Activated CD8-positive, alpha-beta T cell treated with anti-CD3 and anti-CD28 coated beads for 36 hours (primary cell): ENCODE measurements around the gene RNF168. TPM values are rescaled to one million over a fixed set of nuclear protein-coding genes. Genes with fewer than 3 reads are reported as not detected.
"Not testable (repeated sequence)": the region's sequence is repeated elsewhere in the genome, so short reads cannot be mapped to it uniquely, and the experiment has no call there.

Experiments used
- ATAC-seq: fragments of 200-7000 bp; cut with Tn5 transposase; one replicate; pipeline ENCODE4 v1.10.0; 2021; ENCODE audit warnings: mild to moderate bottlenecking, moderate library complexity
- CTCF ChIA-PET: fragments of 350-600 bp; sonication (Branson Sonifier 250); formaldehyde crosslinking; loops from one replicate; lab custom pipeline; 2021; ENCODE audit warnings: antibody characterized with exemption; lab: Charles Lee
- POLR2A ChIA-PET: fragments of 350-600 bp; sonication (Branson Sonifier 250); formaldehyde crosslinking; loops from one replicate; lab custom pipeline; 2021; ENCODE audit warnings: antibody characterized with exemption; lab: Charles Lee
- DNase-seq: peaks from one replicate; pipeline ENCODE4 v3.0.0-alpha.2; 2020
- H3K27ac Mint-ChIP-seq: one replicate; pipeline ENCODE4 v1.8.0; 2021; ENCODE audit warnings: mild to moderate bottlenecking, mixed read lengths
- H3K27me3 Mint-ChIP-seq: one replicate; pipeline ENCODE4 v1.8.0; 2021; ENCODE audit warnings: mixed read lengths
- H3K36me3 Mint-ChIP-seq: one replicate; pipeline ENCODE4 v1.8.0; 2021; ENCODE audit warnings: low read depth, mixed read lengths
- H3K4me1 Mint-ChIP-seq: one replicate; pipeline ENCODE4 v1.8.0; 2021; ENCODE audit warnings: low read depth, mixed read lengths
- H3K4me3 Mint-ChIP-seq: one replicate; pipeline ENCODE4 v1.8.0; 2021; ENCODE audit warnings: mild to moderate bottlenecking, moderate library complexity, mixed read lengths
- H3K9me3 Mint-ChIP-seq: one replicate; pipeline ENCODE4 v1.8.0; 2021; ENCODE audit warnings: mixed read lengths
- intact Hi-C: fragments of 100-400 bp; cut with micrococcal nuclease; formaldehyde crosslinking; loops from one replicate; pipeline ENCODE4 v1.10.0; 2022
- total RNA-seq, 2 experiments: library from RNA; stranded (reverse); gene quantifications; one replicate each; pipeline ENCODE4 v1.2.3, GENCODE V29; 2021
- TF ChIP-seq, protein P1 (sequence below): fragments of 200-600 bp; IDR thresholded peaks from one replicate; pipeline ENCODE4 v1.8.0; 2022; ENCODE audit warnings: antibody characterized with exemption, mild to moderate bottlenecking

RNF168 gene, protein sequence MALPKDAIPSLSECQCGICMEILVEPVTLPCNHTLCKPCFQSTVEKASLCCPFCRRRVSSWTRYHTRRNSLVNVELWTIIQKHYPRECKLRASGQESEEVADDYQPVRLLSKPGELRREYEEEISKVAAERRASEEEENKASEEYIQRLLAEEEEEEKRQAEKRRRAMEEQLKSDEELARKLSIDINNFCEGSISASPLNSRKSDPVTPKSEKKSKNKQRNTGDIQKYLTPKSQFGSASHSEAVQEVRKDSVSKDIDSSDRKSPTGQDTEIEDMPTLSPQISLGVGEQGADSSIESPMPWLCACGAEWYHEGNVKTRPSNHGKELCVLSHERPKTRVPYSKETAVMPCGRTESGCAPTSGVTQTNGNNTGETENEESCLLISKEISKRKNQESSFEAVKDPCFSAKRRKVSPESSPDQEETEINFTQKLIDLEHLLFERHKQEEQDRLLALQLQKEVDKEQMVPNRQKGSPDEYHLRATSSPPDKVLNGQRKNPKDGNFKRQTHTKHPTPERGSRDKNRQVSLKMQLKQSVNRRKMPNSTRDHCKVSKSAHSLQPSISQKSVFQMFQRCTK
- 10 to 100 TPM; 20.9 to 21.2 TPM for total RNA-seq

DNA sequence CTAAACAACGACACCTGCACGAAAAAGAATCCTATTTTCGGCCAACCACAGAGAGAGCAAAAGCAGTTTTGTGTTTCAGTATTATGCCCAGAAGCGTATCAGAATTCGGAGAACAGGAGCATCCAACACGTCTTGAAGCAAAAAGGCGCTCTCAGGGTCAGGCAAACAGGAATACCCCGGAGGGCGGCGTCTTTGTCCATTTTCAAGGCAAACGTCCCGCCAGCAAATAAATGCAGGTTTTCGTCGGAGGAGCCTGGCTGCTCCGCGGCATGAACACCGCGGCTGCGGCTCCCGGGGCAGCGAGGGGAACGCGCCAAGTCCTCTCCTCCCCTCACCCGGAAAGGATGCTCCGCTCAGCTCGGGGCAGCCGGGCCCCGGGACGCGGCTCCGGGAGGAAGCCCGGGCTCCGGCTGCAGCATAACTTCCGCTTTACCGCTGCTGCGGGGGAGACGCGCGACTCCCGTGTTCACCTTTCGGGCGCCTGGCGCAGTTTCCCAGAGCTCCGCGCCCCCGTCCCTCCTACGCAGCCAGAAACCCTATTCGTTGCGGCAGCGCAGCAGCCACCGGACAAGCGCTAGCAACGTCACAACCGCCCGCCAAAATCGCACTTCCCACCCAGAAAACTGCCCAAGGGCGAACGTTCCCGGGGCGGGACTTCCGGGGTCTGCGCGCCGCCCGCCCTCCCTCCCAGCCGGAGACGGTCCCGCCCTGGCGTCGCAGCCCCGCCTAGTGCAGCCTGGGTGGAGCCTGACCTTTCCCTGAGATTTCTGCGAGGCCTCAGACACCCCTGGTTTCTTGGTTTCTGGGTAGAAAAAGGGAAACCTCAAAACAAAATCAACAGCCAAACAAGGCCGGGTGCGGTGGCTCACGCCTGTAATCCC lies at the start of gene RNF168:
TSS of gene RNF168 (minus strand) at position 573 of the 881 bp plus-strand sequence. CDS start 595 bp downstream, outside the sequence.
- ATAC-seq (peak; percentile 87), DNase-seq (peak; percentile 97)
- peaks cover 34% of the 10 kb centered on the region for H3K36me3 Mint-ChIP-seq
- H3K27ac Mint-ChIP-seq = peak within 1 kb of the TSS; percentile 100
- POLR2A ChIA-PET = interaction anchor here (0.6 to 1.4 kb wide), 6 partner anchors 20 to 248 kb away, joined by 3 to 5 read pairs (median 3); partner anchors contain the start of genes FBXO45 and WDR53
- peaks cover 10% of the 10 kb centered on the region for H3K9me3 Mint-ChIP-seq
- TF ChIP-seq, protein P1, sequence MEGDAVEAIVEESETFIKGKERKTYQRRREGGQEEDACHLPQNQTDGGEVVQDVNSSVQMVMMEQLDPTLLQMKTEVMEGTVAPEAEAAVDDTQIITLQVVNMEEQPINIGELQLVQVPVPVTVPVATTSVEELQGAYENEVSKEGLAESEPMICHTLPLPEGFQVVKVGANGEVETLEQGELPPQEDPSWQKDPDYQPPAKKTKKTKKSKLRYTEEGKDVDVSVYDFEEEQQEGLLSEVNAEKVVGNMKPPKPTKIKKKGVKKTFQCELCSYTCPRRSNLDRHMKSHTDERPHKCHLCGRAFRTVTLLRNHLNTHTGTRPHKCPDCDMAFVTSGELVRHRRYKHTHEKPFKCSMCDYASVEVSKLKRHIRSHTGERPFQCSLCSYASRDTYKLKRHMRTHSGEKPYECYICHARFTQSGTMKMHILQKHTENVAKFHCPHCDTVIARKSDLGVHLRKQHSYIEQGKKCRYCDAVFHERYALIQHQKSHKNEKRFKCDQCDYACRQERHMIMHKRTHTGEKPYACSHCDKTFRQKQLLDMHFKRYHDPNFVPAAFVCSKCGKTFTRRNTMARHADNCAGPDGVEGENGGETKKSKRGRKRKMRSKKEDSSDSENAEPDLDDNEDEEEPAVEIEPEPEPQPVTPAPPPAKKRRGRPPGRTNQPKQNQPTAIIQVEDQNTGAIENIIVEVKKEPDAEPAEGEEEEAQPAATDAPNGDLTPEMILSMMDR = no peak
- H3K4me1 Mint-ChIP-seq = peaks cover 30% of the 10 kb centered on the region
- CTCF ChIA-PET = interaction anchor here (2.4 to 2.8 kb wide), 2 partner anchors 19 to 26 kb away, joined by 8 to 15 read pairs; no protein-coding TSS in a partner anchor
- H3K27me3 Mint-ChIP-seq = no peaks in the 10 kb centered on the region
- H3K4me3 Mint-ChIP-seq = peak within 1 kb of the TSS; percentile 100
- intact Hi-C loops = no loop called here

DNA sequence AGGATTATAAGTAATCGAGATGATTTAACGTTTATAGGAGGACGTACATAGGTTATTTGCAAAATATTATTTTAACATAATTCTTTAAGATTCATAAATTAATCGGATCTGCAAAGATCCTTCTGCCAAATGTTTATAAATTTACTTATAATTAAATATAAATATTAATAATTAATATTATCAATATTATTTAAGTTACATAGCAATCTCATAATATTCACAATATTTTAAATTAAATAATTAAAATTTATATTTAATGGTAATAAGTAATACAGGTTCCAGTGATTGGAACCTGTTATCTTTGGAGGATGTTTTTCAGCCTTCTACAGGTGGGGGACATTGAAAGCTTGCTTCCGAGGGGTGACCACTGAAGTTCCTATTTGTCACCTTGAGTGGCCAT lies 48.7 kb upstream of the RNF168 start:
- DNase-seq (no peak), ATAC-seq (no peak)
- CTCF ChIA-PET = no interaction called here
- TF ChIP-seq, protein P1 = no peak
- Mint-ChIP-seq H3K27me3 (no peaks in the 10 kb centered on the region), H3K36me3 (peaks cover 9% of the 10 kb centered on the region), H3K27ac (no peak overlapping the region), H3K9me3 (peaks cover 17% of the 10 kb centered on the region), H3K4me1 (peaks cover 4% of the 10 kb centered on the region), H3K4me3 (no peak overlapping the region)
- intact Hi-C loops = no loop called here
- POLR2A ChIA-PET = interaction anchor here (5.2 kb wide), 1 partner anchor 16 kb away, joined by 25 read pairs; the partner anchor contains the start of genes FBXO45 and WDR53

DNA sequence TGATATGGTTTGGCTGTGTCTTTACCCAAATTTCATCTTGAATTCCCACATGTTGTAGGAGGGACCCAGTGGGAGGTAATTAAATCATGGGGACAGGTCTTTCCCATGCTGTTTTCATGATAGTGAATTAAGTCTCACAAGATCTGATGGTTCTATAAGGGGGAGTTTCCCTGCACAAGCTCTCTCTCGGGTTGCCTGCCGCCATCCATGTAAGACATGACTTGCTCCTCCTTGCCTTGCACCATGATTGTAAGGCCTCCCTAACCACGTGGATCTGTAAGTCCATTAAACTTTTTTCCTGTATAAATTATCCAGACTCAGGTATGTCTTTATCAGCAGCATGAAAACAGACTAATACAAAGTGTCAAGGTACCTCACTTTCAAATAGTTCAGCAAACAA lies 46.6 kb upstream of the RNF168 start:
- intact Hi-C loops, POLR2A ChIA-PET, H3K27me3 Mint-ChIP-seq, H3K4me3 Mint-ChIP-seq, H3K36me3 Mint-ChIP-seq, H3K4me1 Mint-ChIP-seq, DNase-seq, ATAC-seq, H3K27ac Mint-ChIP-seq: not testable (repeated sequence)
- CTCF ChIA-PET = interaction anchor here (1.0 kb wide), 1 partner anchor 48 kb away, joined by 3 read pairs; no protein-coding TSS in a partner anchor
- H3K9me3 Mint-ChIP-seq = peaks cover 17% of the 10 kb centered on the region

DNA sequence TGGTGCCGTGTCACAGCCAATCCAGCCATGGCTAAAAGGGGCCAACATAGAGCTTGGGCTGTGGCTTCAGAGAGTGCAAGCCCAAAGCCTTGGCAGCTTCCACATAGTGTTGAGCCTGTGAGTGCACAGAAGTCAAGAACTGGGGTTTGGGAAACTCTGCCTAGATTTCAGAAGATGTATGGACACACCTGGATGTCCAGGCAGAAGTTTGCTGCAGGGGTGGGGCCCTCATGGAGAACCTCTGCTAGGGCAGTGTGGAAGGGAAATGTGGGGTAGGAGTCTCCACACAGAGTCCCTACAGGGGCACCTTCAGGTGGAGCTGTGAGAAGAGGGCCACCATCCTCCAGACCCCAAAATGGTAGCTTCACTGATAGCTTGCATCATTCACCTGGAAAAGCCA lies 45.7 kb upstream of the RNF168 start:
- peaks cover 17% of the 10 kb centered on the region for H3K9me3 Mint-ChIP-seq
- intact Hi-C loops, ATAC-seq, H3K27me3 Mint-ChIP-seq, DNase-seq, POLR2A ChIA-PET, H3K27ac Mint-ChIP-seq, H3K4me3 Mint-ChIP-seq, H3K4me1 Mint-ChIP-seq, CTCF ChIA-PET, H3K36me3 Mint-ChIP-seq: not testable (repeated sequence)

DNA sequence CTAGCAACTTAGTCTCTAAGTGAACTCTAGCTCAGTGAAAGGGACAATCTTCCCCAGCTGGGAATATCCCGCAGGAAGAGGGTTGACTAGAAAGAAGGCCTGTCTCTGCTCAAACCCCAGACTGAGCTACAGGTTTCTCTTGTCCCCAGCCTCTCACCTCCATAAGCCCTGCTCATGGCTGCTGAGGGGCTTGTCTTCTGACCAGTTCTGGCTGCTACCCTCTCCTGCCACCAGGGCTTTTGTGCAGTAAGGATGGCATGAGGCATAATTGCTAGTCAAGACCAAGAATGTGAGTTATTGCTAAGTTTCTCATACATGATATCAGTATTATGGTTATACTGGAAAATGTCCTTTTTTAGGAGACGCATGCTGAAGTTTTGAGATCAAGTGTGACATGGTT lies 43.5 kb upstream of the RNF168 start:
- DNase-seq (no peak), ATAC-seq (no peak)
- Mint-ChIP-seq H3K27me3 (no peaks in the 10 kb centered on the region), H3K9me3 (peaks cover 17% of the 10 kb centered on the region), H3K36me3 (peaks cover 5% of the 10 kb centered on the region), H3K4me1 (no peaks in the 10 kb centered on the region), H3K27ac (no peak overlapping the region), H3K4me3 (no peak overlapping the region)
- intact Hi-C loops = no loop called here
- POLR2A ChIA-PET = interaction anchor here (0.6 to 0.9 kb wide), 2 partner anchors 147 to 977 kb away, joined by 3 read pairs; no protein-coding TSS in a partner anchor
- TF ChIP-seq, protein P1 = no peak
- CTCF ChIA-PET = interaction anchor here (0.8 to 1.0 kb wide), 2 partner anchors 8 to 25 kb away, joined by 3 read pairs; no protein-coding TSS in a partner anchor
